KBM-7 (cell line): ENCODE results near the gene AGTRAP.

Source experiments
- DNase-seq: peaks from one replicate; pipeline ENCODE4 v3.0.0-alpha.2; 2015
- in situ Hi-C: fragments of 300-500 bp; cut with MboI; formaldehyde crosslinking; loops from 2 replicates; pipeline ENCODE4 v1.14.3; 2020; ENCODE audit warnings: low sequenced_read_pairs, low pct_unique_long_range_greater_than_20kb, mixed read lengths

The AGTRAP gene, protein sequence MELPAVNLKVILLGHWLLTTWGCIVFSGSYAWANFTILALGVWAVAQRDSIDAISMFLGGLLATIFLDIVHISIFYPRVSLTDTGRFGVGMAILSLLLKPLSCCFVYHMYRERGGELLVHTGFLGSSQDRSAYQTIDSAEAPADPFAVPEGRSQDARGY

DNA sequence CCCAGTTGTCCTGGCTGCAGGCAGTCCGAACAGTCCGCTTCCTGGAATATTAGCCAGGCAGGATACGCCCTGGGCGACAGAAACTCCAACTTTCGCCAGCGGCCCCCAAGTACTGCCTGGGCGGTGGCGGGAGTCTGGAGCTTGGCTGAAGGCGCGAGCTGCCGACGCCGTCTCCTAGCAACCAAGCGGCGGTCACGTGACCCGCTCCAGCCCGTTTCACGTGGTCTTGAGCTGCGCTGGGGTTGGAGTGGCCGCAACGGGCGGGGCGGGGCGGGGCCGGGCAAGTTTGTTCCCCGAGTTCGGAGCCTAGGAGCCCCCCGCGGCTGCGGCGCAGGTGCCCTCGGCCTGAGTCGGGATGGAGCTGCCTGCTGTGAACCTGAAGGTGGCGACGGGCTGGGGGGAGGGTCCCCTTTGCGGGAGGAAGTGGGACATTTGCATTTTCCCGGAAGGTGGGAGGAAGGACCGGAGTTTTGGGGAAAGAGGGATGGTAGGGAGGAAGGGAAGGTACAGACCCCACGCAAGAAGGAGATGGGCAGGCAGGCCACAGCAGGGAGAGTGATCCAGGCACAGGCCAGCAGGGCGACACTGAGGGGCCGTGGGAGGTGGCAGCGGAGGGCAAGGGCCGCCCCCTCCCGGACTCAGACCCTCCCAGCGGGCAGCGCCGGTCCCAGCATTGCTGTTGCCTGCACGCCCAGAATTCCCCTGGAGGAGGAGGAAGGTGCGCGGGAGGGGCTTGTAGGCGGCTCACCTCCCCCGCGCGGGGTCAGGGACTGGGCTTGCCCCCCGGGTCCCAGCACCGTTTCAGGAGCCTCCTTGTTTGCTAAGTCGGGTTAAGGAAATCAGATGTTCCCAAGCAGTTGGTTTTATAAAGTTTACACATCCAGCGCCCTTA, at the start of gene AGTRAP:
Gene AGTRAP (plus strand): TSS at position 283 of the 892 bp plus-strand sequence. CDS start 73 bp downstream, at position 356.
- in situ Hi-C loops = loop anchor here (25.0 kb wide), 1 partner anchor 699 kb away; the partner anchor contains the start of gene MASP2
- DNase-seq = no peak

DNA sequence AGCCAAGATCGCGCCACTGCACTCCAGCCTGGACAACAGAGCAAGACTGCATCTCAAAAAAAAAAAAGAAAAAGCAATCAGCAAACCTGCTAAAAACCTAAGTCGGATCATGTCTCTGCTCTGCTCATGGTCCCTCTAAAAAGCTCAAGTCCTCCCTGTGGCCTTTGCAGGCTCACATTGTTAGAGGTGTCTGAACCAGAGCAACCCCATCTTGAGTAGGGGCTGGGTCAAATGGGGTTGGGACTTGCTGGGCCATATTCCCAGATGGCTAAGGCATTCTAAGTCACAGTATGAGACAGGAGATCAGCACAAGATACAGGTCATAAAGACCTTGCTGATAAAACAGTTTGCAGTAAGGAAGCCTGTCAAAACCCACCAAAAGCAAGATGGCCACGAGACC, 47.4 kb upstream of the AGTRAP start:
- in situ Hi-C loops = no loop called here

DNA sequence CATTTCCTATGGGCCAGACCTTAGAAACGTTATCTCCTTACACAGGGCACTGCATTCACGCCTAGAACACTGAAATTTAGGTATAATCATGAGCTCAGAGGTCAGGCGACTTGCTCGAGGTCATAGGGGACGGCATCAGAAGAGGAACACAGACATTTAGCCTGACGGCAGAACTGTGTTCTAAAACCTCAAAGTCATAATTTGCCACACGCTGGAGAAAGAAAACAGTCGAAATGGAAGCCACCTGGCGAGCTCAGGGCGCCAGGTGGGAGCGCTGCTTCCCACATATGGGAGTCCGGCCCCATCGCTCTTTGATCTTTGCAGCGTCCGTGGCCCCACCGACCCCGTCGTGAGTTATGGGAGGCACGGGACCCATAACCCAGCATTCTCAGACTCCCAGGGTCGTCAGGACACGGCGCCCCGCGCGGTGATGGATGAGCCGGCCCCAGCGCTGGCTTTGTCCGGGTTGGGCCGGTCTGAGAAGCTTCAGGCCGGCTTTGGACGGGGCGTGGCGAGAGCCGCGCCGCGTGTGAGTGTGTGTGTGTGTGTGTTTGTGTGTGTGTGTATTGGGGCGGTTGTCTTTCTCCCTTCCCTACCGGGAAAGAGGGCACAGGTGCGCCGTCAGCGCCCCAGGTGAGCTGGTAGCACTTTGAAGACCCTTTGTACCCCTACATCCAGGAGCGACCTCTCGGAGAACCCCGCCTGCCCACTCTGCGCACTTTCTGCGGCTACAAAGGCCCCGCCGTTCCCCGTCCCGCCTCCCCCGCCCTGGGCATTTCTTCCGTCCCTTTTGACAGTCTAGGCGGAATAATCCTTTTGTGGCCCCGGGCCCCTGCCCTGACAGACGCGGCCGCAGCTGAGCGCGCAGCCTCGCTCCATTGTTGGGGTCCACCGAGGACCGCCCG, 45.3 kb upstream of the AGTRAP start:
- in situ Hi-C loops = no loop called here
- no peak for DNase-seq

More for the DNA sequence above, 47.4 kb upstream of the AGTRAP start:
- no peak for DNase-seq

DNA sequence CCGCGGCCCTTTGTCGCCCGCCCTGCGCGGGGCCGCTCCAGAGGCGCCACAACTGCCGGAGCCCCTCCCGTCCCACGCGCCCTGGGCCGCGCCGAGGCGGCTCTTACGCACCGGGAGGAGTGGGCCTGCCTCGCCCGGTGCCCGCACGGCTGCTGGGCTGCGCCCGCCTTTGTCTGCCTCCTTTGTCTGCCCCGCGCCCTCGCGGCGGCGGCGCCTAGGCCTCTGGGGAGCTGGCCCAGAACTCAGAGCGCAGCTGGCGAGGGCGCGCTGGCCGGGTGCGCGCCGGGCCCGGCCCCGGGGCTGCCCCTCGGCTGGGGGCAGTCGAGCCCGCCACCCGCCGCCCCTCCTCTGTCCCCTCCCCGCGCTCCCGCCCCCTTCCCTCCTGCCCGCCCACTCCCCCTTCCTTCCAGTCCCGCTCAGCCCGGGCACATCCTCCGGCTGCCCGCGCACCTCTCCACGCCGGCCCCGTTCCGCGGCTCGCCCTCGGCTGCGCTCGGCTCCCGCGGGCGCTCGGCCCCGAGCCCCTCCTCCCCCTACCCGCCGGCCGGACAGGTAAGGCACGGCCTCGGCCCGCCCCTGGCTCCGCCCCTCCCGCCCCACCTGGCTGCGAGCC, 44.5 kb upstream of the AGTRAP start, which contains the start of gene DRAXIN:
Gene DRAXIN (plus strand): TSS at position 409 of the 613 bp plus-strand sequence. CDS start 14,549 bp downstream, outside the sequence.
- no peak for DNase-seq
- in situ Hi-C loops = no loop called here

DNA sequence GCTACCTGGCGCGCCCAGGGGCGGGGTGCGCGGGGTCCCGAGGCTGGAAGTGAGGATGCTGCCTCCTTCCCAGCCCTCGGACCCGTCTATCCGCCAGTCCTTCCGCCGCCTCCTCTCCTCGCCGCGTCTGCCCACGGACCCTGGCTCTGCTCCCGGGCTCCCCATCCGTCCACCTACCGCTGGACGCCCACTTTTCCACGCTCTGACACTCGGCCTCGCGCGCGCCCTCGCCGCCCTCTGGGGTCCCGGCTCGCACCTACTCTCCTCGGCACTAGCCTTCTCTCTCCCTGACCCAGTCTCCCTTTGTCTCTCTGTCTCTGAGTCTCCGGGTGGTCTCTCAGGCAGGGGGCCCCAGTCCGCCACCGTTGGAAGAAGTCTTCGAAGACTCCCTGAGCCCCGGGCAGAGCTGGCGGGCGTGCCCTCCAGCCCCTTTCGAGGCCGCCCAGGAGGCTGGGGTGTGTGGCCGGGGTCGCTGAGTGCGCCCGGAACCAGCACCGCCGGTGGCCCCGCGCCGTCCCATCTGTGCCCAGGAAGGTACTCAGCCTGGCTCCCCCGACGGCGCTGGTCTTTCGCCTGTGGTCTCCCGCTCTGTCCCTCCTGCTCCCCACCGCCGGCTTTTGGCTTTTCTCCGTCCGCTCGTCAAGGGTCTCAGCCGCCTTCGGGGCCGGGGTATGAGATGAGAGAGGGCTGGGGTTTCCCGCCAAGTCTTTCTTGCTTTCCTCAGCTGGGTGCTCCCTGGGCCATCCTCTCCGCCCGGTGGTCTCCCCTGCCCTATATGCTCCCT, 43.8 kb upstream of the AGTRAP start:
- no peak for DNase-seq
- in situ Hi-C loops = no loop called here

DNA sequence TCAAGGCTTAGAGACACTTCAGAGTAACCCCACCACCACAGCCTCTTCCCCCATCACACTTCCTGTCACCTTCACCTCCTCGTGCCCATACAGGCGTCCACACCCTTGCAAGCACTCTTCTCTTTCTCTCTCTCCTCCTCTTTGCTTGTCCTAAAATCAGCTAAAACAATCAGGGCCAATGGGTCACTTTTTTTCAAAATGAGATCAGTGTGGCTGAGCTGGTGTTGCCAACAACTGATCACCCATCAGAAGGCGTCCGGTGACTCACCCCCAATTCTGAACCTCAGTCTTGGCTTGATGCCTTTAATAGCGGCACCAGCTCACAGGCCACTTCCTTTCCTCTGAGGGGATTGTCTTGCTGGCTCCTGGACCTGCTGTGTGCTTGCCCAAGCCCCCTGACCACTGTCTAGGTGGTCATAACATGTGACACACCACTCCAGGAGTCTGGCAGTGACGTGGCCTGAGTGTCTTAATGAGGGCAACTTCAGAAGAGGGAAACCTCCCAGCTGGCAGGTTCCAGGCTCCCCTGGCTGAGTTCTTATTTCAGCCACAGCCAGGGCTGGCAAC, 42.8 kb upstream of the AGTRAP start:
- in situ Hi-C loops = no loop called here
- no peak for DNase-seq

DNA sequence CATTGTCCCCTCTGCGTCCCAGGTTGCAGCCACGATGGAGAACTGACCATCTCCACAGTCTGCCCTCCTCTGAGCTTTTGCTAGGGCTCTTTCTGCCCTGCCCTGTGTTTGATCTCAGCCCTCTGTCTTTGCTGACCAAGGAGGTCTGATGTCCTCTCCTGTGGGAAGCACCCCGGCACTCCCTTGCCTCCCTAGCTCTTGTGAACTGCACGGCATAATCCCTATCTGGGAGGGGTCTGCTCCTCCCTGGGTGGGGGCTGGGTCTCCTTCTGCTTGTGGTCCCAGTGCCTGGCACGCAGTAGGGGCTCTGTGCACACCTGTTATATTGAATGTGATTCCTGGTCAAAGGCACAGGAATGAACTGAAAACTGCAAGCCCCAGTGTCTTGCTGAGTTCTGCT, 42.0 kb upstream of the AGTRAP start:
- in situ Hi-C loops = no loop called here
- no peak for DNase-seq

DNA sequence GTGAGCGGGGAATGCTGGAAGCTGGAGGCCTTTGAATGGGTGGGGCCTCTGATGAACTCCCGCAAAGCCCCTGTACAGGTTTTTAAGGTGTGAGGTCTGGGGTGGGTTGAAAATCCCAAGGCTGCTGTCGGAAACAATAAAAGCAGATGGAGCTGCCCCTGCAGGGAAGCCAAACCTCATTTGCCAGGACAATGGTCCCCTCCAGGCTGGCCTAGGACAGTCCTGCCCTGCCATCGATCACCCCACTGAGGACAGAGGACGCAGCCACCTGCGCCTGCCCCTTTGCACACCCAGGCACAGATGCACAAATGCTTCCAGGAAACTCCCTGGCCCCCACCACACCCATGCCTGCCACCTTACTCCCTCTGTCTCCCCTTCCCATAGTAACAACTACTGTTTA, 40.1 kb upstream of the AGTRAP start:
- in situ Hi-C loops = no loop called here
- no peak for DNase-seq

DNA sequence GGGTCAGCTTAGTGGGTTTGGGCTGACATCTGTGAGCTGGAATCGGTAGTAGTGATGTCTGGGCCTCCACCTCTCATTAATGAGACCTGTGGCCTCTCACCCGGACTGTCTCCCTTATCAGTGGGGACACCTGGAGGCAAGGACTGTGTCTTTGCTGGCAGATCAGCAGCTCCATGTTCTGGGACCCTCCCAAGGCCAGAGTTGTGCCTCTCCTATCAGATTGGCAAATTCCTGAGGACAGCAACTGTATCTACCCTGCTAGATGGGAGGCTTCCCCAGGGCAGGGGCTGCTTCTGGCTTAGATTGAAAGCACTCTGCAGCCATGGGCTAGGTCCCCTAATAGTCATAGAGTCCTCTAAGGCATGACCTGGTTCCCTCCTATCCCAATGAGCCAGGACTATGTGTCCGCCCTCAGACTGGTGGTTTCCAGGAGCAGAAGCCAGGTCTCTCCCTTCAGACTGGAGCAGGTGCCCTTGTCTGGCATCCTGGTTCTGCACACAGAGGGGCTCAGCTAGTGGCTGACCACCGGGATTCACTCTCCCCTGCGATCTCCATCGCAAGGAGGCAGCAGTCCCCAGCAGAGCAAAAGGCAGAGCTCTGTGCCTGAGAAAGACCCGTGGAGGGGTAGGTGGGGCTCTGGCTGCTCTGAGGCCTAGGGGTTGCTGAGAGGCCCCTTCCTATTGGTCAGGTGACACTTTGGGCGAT, 38.6 kb upstream of the AGTRAP start:
- in situ Hi-C loops = no loop called here
- DNase-seq = no peak

DNA sequence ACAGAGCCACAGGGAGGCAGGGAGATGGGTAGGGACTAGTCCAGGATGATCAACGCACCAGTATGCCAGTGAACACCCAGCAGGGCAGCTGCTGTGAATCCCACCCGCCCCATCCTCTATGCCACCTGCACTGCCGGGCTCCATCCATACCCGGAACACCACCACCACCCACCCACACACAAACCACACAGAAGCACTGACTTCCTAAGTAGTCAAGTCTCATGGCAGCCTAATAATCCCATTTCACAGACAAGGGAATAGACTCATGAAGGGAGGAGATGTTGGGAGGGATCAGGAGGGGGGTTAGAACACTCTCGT, 38.1 kb upstream of the AGTRAP start:
- in situ Hi-C loops = no loop called here
- no peak for DNase-seq

DNA sequence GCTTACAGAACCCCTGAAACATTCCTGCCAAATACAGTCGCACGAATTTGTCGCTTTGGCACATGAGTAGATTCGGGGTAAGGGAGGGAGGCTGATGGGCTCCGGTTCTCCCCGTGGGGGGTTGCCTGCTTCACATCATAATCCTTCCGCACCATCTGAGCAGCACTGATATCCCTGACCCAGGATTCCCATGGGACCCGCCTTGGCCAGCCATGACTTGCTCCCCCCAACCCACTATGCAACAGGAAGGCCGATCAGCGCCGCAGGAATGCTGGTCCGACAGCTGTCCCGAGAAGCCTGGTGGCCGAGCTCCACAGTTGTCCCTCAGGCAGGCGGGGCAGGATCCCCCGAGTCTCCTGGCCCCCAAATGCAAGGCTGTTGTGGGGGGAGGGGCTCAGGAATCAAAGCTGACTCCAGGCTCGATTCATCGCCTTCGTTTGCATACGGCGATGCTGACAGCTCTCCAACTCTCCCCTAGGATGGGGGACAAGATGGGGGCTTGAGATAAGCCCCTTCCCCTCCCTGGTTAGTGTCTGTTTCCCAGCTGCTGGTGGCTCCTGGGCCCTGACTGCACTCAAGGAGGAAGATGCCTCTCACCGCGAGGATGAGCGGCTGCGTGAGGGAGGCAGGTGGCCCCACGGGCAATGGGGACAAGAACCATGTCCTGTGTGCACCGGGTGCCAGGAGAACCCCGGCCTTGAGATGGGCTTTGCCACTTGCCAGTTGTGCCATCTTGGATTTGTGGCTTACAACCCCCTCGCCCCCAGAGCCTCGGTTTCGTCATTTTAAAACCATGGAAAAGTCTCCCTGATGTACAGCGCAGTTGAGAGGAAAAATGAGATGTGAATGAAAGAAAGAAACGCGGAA, 35.1 kb upstream of the AGTRAP start:
- no peak for DNase-seq
- in situ Hi-C loops = no loop called here

DNA sequence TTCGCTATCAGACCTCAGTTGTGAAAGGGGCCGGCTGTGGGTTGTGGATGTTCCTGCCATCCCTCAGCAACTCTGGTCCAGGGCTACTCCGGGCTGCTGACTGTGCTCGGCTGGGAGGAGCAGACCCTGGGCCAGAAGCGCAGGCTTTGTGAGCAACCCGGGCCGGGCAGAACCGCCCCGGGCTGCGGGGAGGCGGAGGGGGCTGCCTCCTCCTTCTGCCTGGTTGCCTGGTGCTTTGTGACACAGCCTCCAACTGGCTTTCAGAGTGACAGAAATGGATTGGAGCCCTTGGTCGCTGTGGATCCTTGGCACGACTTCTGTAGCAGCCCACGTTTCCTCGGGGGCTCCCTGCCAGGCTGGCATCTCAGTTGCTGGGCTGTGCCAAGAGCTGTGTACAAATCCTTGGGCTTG, 34.4 kb upstream of the AGTRAP start:
- in situ Hi-C loops = no loop called here
- no peak for DNase-seq

DNA sequence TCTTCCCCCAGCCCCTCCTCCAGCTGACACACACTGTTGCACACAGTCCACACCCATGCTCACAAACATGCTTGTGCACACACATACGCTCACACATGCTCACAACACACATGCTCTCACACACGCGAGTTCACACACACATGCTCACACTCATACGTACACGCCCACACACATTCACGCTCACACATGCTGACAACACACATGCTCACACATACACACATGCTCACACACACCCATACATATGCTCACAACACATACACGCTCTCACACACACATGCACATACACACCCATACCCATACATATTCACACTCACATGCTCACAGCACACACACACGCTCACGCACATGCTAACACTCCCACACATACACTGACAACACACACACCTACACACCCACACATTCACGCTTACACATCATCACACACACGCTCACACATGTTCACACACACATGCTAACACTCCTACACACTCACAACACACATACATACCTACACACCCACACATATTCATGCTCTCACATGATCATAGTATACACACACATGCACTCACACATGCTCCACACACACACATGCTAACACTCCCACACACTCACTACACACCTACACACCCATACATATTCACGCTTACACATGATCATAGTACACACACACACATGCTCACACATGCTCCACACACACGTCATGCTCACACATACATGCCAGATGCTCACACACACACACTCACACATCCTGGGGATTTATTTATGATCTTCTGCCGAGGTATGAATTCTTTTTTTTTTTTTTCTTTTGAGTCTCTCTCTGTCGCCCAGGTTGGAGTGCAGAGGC, 33.7 kb upstream of the AGTRAP start:
- in situ Hi-C loops = no loop called here
- DNase-seq = no peak

DNA sequence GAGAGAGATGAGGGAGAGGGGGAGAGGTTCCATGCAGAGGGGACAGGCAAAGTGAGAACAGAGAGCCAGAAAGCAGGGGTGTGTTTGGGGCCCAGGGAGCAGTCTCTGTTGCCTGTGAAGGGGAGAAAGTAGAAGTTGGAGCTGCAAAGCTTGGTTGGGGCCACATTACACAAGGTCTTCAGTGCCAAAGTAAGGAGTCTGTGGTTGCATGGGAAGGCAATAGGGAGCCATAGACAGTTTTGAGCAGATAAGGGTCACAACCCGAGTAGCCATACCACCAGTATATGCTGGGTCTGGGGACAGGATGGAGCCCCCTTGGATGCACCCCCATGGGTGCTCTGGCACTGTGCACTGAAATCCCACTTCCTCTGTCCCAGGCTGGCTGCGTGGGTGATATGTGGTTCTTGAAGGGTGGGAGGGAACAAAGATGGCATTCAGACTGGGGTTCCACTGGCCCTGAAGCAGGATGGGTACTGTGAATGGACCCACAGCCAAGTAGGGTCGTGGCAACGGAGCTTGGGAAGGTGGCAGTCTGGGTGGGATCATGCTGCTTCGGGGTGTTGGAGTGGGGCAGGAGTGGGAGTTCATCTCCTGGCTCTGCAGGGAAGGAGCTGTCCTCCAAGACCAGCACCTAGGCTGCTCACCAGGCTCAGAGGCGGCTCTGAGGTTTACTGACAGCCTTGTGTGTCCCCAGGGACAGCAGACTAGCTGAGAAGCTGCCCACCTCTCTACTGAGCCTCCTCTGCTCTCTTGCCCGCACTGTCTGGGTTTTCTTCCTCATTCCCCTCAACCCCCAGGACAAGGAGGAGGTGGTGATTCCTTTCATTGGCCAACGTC, 32.4 kb upstream of the AGTRAP start:
- in situ Hi-C loops = no loop called here
- no peak for DNase-seq

DNA sequence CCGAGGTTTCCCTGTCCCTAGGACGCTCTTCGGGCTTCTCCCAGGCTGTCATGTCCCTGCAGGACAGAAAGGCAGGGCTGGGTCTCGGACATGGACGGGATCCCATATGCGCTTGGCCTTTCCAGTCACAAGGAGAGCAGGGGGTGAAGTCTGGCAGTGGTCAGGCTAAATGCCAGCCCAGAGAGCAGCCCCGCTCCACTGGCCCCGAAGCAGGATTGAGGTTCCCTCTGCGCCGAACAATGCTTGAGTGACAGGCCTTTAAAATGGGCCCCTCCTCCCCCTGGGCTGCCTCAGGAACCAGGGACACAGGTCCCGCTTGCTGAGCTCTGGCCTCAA, 31.8 kb upstream of the AGTRAP start:
- no peak for DNase-seq
- in situ Hi-C loops = no loop called here
